Ishikawa (cell line): Measurements from ENCODE around the gene ZKSCAN2.

ENCODE experiments used
- CEBPB ChIP-seq: IDR thresholded peaks from 2 replicates; pipeline ENCODE4 v1.6.1; 2012
- CREB1 ChIP-seq: IDR thresholded peaks from 2 replicates; pipeline ENCODE4 v1.6.1; 2012; ENCODE audit warnings: low read depth
- EGR1 ChIP-seq: IDR thresholded peaks from 2 replicates; pipeline ENCODE4 v1.6.1; 2012
- EP300 ChIP-seq: IDR thresholded peaks from 2 replicates; pipeline ENCODE4 v1.6.1; 2012; ENCODE audit warnings: borderline replicate concordance
- FOXM1 ChIP-seq: IDR thresholded peaks from 2 replicates; pipeline ENCODE4 v1.6.1; 2012; ENCODE audit warnings: low read depth, borderline replicate concordance
- NFIC ChIP-seq: IDR thresholded peaks from 2 replicates; pipeline ENCODE4 v1.6.1; 2012
- RAD21 ChIP-seq: IDR thresholded peaks from 2 replicates; pipeline ENCODE4 v1.6.1; 2012; ENCODE audit warnings: low read depth
- TAF1 ChIP-seq: IDR thresholded peaks from 2 replicates; pipeline ENCODE4 v1.6.1; 2012; ENCODE audit warnings: low read depth, mild to moderate bottlenecking
- TCF12 ChIP-seq: IDR thresholded peaks from 2 replicates; pipeline ENCODE4 v1.6.1; 2012; ENCODE audit warnings: low read depth
- TEAD4 ChIP-seq: IDR thresholded peaks from 2 replicates; pipeline ENCODE4 v1.6.1; 2012
- YY1 ChIP-seq: IDR thresholded peaks from 2 replicates; pipeline ENCODE4 v1.6.1; 2012; ENCODE audit warnings: low read depth
- ZBTB7A ChIP-seq: IDR thresholded peaks from 2 replicates; pipeline ENCODE4 v1.6.1; 2012; ENCODE audit warnings: low read depth
- TF ChIP-seq, protein P1 (sequence below): IDR thresholded peaks from 2 replicates; pipeline ENCODE4 v1.6.1; 2012; ENCODE audit warnings: low read depth, mild to moderate bottlenecking
- TF ChIP-seq, protein P2 (sequence below): IDR thresholded peaks from 2 replicates; pipeline ENCODE4 v1.6.1; 2012
- TF ChIP-seq, protein P3 (sequence below): IDR thresholded peaks from 2 replicates; pipeline ENCODE4 v1.6.1; 2012

Gene ZKSCAN2

DNA sequence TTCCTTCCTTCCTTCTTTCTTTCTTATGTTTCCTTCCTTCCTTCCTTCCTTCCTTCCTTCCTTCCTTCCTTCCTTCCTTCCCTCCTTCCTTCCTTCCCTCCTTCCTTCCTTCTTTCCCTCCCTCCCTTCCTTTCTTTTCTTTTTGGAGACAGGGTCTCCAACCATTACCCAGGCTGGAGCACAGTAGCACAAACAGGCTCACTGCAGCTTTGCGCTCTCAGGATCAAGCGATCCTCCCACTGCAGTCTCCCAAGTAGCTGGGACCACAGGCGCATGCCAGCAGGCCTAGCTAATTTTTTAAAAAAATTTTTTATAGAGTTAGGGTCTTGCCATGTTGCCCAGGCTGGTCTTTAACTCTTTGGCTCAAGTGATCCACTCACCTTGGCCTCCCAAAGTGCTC, 31.8 kb upstream of the ZKSCAN2 start:
- TF ChIP-seq EP300 (no peak), YY1 (no peak), NFIC (no peak), RAD21 (no peak), CEBPB (no peak), TAF1 (no peak), ZBTB7A (no peak), FOXM1 (no peak), CREB1 (no peak), TEAD4 (no peak), EGR1 (no peak), TCF12 (no peak)
- TF ChIP-seq, protein P1, sequence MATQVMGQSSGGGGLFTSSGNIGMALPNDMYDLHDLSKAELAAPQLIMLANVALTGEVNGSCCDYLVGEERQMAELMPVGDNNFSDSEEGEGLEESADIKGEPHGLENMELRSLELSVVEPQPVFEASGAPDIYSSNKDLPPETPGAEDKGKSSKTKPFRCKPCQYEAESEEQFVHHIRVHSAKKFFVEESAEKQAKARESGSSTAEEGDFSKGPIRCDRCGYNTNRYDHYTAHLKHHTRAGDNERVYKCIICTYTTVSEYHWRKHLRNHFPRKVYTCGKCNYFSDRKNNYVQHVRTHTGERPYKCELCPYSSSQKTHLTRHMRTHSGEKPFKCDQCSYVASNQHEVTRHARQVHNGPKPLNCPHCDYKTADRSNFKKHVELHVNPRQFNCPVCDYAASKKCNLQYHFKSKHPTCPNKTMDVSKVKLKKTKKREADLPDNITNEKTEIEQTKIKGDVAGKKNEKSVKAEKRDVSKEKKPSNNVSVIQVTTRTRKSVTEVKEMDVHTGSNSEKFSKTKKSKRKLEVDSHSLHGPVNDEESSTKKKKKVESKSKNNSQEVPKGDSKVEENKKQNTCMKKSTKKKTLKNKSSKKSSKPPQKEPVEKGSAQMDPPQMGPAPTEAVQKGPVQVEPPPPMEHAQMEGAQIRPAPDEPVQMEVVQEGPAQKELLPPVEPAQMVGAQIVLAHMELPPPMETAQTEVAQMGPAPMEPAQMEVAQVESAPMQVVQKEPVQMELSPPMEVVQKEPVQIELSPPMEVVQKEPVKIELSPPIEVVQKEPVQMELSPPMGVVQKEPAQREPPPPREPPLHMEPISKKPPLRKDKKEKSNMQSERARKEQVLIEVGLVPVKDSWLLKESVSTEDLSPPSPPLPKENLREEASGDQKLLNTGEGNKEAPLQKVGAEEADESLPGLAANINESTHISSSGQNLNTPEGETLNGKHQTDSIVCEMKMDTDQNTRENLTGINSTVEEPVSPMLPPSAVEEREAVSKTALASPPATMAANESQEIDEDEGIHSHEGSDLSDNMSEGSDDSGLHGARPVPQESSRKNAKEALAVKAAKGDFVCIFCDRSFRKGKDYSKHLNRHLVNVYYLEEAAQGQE, result no peak
- TF ChIP-seq, protein P2, sequence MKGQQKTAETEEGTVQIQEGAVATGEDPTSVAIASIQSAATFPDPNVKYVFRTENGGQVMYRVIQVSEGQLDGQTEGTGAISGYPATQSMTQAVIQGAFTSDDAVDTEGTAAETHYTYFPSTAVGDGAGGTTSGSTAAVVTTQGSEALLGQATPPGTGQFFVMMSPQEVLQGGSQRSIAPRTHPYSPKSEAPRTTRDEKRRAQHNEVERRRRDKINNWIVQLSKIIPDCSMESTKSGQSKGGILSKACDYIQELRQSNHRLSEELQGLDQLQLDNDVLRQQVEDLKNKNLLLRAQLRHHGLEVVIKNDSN, result no peak
- TF ChIP-seq, protein P3, sequence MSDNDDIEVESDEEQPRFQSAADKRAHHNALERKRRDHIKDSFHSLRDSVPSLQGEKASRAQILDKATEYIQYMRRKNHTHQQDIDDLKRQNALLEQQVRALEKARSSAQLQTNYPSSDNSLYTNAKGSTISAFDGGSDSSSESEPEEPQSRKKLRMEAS, result no peak

DNA sequence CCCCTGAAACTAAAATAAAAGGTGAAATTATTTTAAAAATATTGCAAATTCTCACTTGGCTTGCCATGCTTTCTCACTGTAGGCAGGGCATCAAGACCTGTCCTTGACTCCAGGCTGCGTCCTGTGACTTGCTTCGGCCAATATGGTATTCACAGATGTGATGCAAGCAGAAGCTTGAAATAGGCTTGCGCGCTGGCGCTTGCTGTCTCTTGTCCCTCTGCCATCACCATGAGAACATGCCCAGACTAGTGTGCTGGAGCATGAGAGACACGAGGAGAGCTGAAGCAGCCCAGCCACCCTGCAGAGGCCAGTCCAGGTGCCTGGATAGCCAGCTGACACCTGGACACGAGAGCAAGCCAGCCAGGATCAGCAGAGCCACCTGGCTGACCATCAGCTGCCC, 21.8 kb upstream of the ZKSCAN2 start:
- no peak for TF ChIP-seq FOXM1
- no peak for TF ChIP-seq RAD21
- TF ChIP-seq, protein P3, result no peak
- no peak for TF ChIP-seq ZBTB7A
- TF ChIP-seq TCF12, result no peak
- TF ChIP-seq, protein P1, result no peak

DNA sequence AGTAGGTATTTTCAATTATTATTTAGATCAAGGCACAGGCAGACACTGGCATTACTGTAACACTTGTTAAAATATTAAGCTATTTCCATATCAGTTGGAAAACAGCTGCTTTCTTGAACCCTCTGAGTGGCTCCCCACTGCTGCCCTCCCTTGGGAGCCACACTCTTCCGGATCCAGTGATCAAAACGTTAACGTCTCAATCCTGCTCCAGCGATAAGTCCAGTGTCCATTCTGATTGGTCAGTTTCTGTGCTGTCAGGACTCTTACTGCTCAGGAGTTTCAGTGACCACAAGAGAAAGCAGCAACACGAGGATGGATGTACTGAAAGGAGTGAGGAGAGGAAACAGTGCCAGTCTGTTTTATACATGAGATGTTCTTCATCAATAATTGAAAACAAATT, 13.8 kb upstream of the ZKSCAN2 start:
- TF ChIP-seq TCF12 (no peak), CEBPB (no peak), NFIC (no peak), RAD21 (no peak)

DNA sequence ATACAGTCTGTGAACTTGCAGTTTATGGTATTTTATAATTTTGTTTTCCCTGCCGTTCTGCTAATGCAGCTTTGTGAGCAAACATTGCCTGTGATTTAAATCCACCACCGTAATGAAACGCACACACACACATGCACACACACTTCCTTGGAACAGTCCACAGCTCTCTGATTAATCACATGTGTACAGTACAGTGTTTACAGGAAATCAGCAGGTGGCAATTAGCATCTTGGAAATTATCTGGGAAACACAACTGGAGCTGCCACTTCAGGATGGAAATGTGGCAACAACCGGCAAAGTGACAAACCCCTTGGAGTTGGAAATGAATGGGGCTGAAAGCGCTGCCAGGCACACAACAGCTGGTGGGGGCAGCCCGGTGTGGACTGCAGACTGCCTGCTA, 12.9 kb upstream of the ZKSCAN2 start:
- TF ChIP-seq, protein P2, result no peak
- TF ChIP-seq ZBTB7A (no peak), CREB1 (no peak), NFIC (no peak), RAD21 (no peak)

DNA sequence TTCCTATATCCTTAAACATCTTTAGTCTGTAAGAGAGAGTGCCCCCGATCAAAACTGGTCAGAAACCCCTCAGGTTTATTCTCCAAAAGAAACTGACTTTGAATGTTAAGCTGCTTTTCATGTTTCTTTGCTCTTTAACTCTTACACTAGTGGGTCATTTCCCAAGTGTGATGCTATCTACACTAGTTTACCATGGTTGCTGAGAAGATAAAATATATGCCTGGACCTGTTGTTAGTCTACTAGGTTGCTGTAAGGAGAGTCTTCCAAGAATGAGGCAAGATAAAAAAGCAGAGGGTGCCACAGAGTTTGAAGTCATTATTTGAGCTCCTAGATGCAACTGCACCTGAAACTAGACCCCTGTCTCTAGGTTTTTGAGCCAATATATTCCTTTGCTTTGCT, 12.2 kb upstream of the ZKSCAN2 start:
- TF ChIP-seq EGR1, result no peak
- TF ChIP-seq TAF1, result no peak
- TF ChIP-seq CREB1, result no peak
- no peak for TF ChIP-seq FOXM1
- TF ChIP-seq, protein P3, result no peak
- no peak for TF ChIP-seq NFIC
- TF ChIP-seq, protein P1, result no peak
- TF ChIP-seq YY1, result no peak
- no peak for TF ChIP-seq TCF12
- no peak for TF ChIP-seq EP300

DNA sequence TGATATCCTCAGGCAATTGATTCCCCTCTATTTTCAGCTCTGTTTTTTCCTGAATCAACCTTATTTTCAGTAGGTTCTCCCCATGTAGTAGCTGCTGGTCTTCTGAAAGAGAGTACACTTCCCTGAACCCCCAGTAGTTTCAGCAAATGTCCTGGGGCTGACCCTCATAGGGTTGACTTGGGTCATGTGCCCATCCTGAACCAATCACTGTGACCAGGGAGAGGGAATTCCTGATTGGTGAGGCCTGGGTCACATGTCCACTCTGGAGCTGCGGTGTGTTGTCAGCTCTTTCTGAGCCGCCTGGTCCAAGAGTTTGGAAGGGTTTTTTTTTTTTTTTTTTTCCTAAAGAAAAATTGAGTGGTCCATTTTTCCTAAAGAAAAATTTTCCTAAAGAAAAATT, 8.3 kb upstream of the ZKSCAN2 start:
- no peak for TF ChIP-seq CEBPB
- TF ChIP-seq, protein P2, result peak; percentile 54
